Tibial nerve (tissue), 4 donors: ENCODE results near the gene ACTR5. TPM values are rescaled to one million over a fixed set of nuclear protein-coding genes. Genes with fewer than 3 reads are reported as not detected.
"Not testable (repeated sequence)": the region's sequence is repeated elsewhere in the genome, so short reads cannot be mapped to it uniquely, and the experiment has no call there.

ENCODE experiments used
- DNase-seq, 2 donors: peaks; one replicate each; pipeline ENCODE4 v3.0.0-alpha.2; 2019; ENCODE audit warnings: low spot score in 2 of 2
- H3K27ac ChIP-seq, 4 donors: fragments of 200-600 bp; sonication (generic) in 3 of 4; one replicate each; pipeline ENCODE4 v1.5.1; 2017 to 2019; ENCODE audit warnings: mild to moderate bottlenecking in 1 of 4
- H3K27me3 ChIP-seq, 2 donors: fragments of 200-600 bp; sonication (generic) in 1 of 2; one replicate each; pipeline versions ENCODE4 v1.5.1 to v1.6.0; 2017 to 2019
- H3K36me3 ChIP-seq, 3 donors: fragments of 200-600 bp; sonication (generic); one replicate each; pipeline ENCODE4 v1.5.1; 2018 to 2019
- H3K4me1 ChIP-seq, 4 donors: fragments of 200-600 bp; sonication (generic) in 3 of 4; one replicate each; pipeline ENCODE4 v1.5.1; 2017 to 2019
- H3K4me3 ChIP-seq, 4 donors: fragments of 200-600 bp; sonication (generic) in 3 of 4; one replicate each; pipeline ENCODE4 v1.5.1; 2017 to 2019; ENCODE audit warnings: mild to moderate bottlenecking in 1 of 4, moderate library complexity in 1 of 4
- H3K9me3 ChIP-seq, 4 donors: fragments of 200-600 bp; sonication (generic) in 3 of 4; one replicate each; pipeline ENCODE4 v1.5.1; 2017 to 2019
- CTCF ChIP-seq, 5 experiments: fragments of 200-600 bp in 3 of 5; fragments of 450-650 bp in 2 of 5; sonication (generic) in 3 of 5; IDR thresholded peaks; one replicate each; pipeline ENCODE4 v1.5.1; 2016 to 2019; ENCODE audit warnings: antibody characterized with exemption in 5 of 5, mild to moderate bottlenecking in 3 of 5, moderate library complexity in 2 of 5
- EP300 ChIP-seq, 2 donors: sonication (generic); formaldehyde crosslinking; IDR thresholded peaks; one replicate each; pipeline ENCODE4 v1.6.1; 2017; ENCODE audit warnings: antibody characterized with exemption in 2 of 2, mild to moderate bottlenecking in 1 of 2
- POLR2A ChIP-seq, 2 donors: fragments of 450-650 bp; IDR thresholded peaks; one replicate each; pipeline ENCODE4 v1.6.1; 2017; ENCODE audit warnings: antibody characterized with exemption in 2 of 2, mild to moderate bottlenecking in 2 of 2, moderate library complexity in 2 of 2
- WGBS, 2 donors: methylation state at CpG; one replicate each; pipeline ENCODE4 v1.1.5; 2018; 5-methylcytosine and 5-hydroxymethylcytosine counted together
- total RNA-seq, 4 donors: library from RNA; depleted of rRNA; stranded (reverse); fragments of >200 nt; gene quantifications; one replicate each; pipeline ENCODE4 v1.1.0, GENCODE V29; 2016

The ACTR5 gene
- total RNA-seq, 4 donors from 2014 or later, result 14.7 to 19.0 (median 18.6) TPM

GRCh38 chr20:38790200-38791053 is 42.2 kb downstream of the ACTR5 start:
- WGBS, 2 donors, result 36 to 40% methylated on average over 16 of the region's 16 CpGs

GRCh38 chr20:38791291-38791690 is 43.0 kb downstream of the ACTR5 start:
- WGBS, 2 donors, result 50 to 61% methylated on average over 3 of the region's 3 CpGs
- no peaks in the 10 kb centered on the region for H3K4me1 ChIP-seq
- no peaks in the 10 kb centered on the region for H3K27me3 ChIP-seq
- H3K4me3 ChIP-seq, result no peak overlapping the region
- no peak for TF ChIP-seq CTCF (IDR thresholded peaks at IDR 0.05)
- TF ChIP-seq EP300 (IDR thresholded peaks at IDR 0.05), result no peak
- TF ChIP-seq POLR2A (IDR thresholded peaks at IDR 0.05), result no peak
- DNase-seq, result no peak
- H3K9me3 ChIP-seq, result peaks cover 0 to 12% (median 0%) of the 10 kb centered on the region in 4 donors
- no peak overlapping the region for H3K27ac ChIP-seq
- peaks cover 0 to 7% (median 0%) of the 10 kb centered on the region in 3 donors for H3K36me3 ChIP-seq

More at GRCh38 chr20:38790200-38791053, 42.2 kb downstream of the ACTR5 start:
- H3K36me3 ChIP-seq, result peaks cover 0 to 7% (median 0%) of the 10 kb centered on the region in 3 donors
- TF ChIP-seq EP300 (IDR thresholded peaks at IDR 0.05) (no peak), POLR2A (IDR thresholded peaks at IDR 0.05) (no peak), CTCF (IDR thresholded peaks at IDR 0.05) (peak in 4 of 5 experiments; percentile 14 to 61 (median 28))
- H3K27me3 ChIP-seq, result no peaks in the 10 kb centered on the region
- H3K4me3 ChIP-seq, result no peak overlapping the region
- DNase-seq, result no peak
- H3K27ac ChIP-seq, result no peak overlapping the region
- H3K4me1 ChIP-seq, result no peaks in the 10 kb centered on the region
- peaks cover 0 to 12% (median 0%) of the 10 kb centered on the region in 4 donors for H3K9me3 ChIP-seq

DNA sequence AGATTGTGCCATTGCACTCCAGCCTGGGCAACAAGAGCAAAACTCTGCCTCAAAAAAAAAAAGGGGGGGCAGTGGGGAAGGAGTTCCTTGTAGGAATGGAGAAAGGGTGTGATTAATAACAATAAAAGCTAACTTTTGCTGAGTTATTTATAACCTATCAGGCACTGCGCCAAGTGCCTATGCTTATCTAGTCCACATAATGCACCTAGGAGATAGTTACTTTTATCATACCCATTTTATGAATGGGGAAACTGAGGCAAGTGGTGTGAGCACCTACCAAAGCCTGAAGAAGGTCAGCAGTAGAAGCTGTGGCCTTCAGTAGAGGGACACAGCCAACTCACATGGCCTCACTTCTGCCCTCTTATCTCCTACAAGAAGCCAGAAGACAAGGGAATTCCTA is 43.7 kb downstream of the ACTR5 start:
- WGBS, 2 donors, result 92 to 100% methylated on average over 1 of the region's 1 CpG
- peaks cover 0 to 12% (median 0%) of the 10 kb centered on the region in 4 donors for H3K9me3 ChIP-seq
- no peak for TF ChIP-seq CTCF (IDR thresholded peaks at IDR 0.05)
- TF ChIP-seq POLR2A (IDR thresholded peaks at IDR 0.05), result no peak
- TF ChIP-seq EP300 (IDR thresholded peaks at IDR 0.05), result no peak
- H3K4me3 ChIP-seq, result no peak overlapping the region
- no peak for DNase-seq
- no peaks in the 10 kb centered on the region for H3K27me3 ChIP-seq
- H3K27ac ChIP-seq, result no peak overlapping the region
- H3K4me1 ChIP-seq, result no peaks in the 10 kb centered on the region
- H3K36me3 ChIP-seq, result peaks cover 0 to 7% (median 0%) of the 10 kb centered on the region in 3 donors

DNA sequence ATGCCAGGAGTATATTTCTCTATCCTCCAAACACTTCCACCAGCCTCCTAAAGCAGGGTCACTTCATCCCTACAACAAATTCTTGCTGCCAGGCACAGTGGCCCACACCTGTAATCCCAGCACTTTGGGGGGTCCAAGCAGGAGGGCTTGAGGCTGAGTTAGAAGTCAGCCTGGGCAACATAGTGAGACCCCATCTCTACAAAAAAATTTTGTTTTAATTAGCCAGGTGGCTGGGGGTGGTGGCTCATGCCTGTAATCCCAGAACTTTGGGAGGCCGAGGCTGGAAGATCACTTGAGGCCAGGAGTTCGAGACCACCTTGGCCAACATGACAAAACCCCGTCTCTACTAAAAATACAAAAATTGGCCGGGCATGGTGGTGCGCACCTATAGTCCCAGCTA is 45.8 kb downstream of the ACTR5 start:
- H3K27ac ChIP-seq, H3K4me3 ChIP-seq, H3K4me1 ChIP-seq, DNase-seq, H3K36me3 ChIP-seq, H3K27me3 ChIP-seq, H3K9me3 ChIP-seq: not testable (repeated sequence)
- WGBS, 2 donors, result 89 to 94% methylated on average over 5 of the region's 5 CpGs

DNA sequence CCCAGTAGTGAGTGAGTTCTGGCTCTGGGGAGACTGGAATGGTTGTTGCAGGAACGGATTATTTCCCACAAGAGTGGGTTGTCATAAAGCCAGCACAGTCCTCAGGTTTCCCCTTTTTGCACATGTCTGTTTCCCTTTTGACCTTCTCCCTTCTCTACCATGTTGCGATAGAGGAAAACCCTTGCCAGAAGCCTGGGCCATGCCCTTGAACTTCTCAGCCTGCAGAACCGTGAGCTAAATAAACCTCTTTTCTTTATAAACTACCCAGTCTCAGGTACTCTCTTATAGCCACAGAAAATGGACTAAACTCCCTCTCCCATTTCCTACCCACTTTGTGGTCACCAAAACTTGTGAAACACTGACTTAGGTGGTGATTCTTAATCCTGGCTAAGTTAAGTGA is 50.0 kb downstream of the ACTR5 start:
- TF ChIP-seq EP300 (IDR thresholded peaks at IDR 0.05) (no peak), POLR2A (IDR thresholded peaks at IDR 0.05) (no peak), CTCF (IDR thresholded peaks at IDR 0.05) (no peak)
- no peaks in the 10 kb centered on the region for H3K9me3 ChIP-seq
- no peaks in the 10 kb centered on the region for H3K27me3 ChIP-seq
- no peaks in the 10 kb centered on the region for H3K4me1 ChIP-seq
- no peak overlapping the region for H3K4me3 ChIP-seq
- no peak for DNase-seq
- H3K36me3 ChIP-seq, result no peaks in the 10 kb centered on the region
- no peak overlapping the region for H3K27ac ChIP-seq
- 69 to 72% methylated on average over 3 of the region's 3 CpGs for WGBS, 2 donors
